ENCODE results near the gene DCC. TPM values are rescaled to one million over a fixed set of nuclear protein-coding genes. Genes with fewer than 3 reads are reported as not detected.
A peak's percentile ranks its signal among the peaks of the same experiment; 100 is the strongest.

The DCC gene
- total and polyA plus RNA-seq, 2 of the 8 experiments (the other 6 are each of a cell fraction or from before 2014, with no cell fraction given) = 0.14 to 1.4 TPM

- no peak overlapping the region for H2BK120ac ChIP-seq (replicated peaks; ENCODE audit: low read depth, low read length)
- POLR2A ChIA-PET (ENCODE audit: partially characterized antibody) = no interaction called here
- H3K79me1 ChIP-seq (ENCODE audit: low read depth, low read length) = no peaks in the 10 kb centered on the region
- H2BK5ac ChIP-seq (ENCODE audit: low read depth, low read length) = no peak overlapping the region
- no peaks in the 10 kb centered on the region for H3K9me3 ChIP-seq (ENCODE audit: insufficient read depth in 2 of 2, low read depth in 1 of 2, low read length in 1 of 2)
- no peak overlapping the region for H3K23ac ChIP-seq (ENCODE audit: insufficient read length)
- H3K27ac ChIP-seq (ENCODE audit: low read depth, low read length) = no peak overlapping the region
- no peak overlapping the region for H3K18ac ChIP-seq (ENCODE audit: extremely low read depth, low read length)
- H3K56ac ChIP-seq (replicated peaks; ENCODE audit: insufficient read length, low read depth, low read length) = no peak overlapping the region
- no peak overlapping the region for H4K91ac ChIP-seq (replicated peaks; ENCODE audit: insufficient read length, low read length)
- no peak overlapping the region for H2AK5ac ChIP-seq (ENCODE audit: low read depth, low read length)
- 93% methylated on average over 4 of the region's 4 CpGs; no CpG with 5 or more reads in 1 of the 2 experiments for WGBS, 2 experiments (ENCODE audit: extremely low coverage in 1 of 2, insufficient coverage in 1 of 2, insufficient read length in 1 of 2, insufficient replicate concordance in 2 of 2, low coverage in 1 of 2, low lambda C conversion rate in 2 of 2, missing lambda C conversion rate in 1 of 2)
- H4K5ac ChIP-seq (ENCODE audit: insufficient read length, low read depth, low read length) = no peak overlapping the region
- H2BK20ac ChIP-seq (ENCODE audit: low read length) = no peak overlapping the region
- no peaks in the 10 kb centered on the region; the same call in 1 of the 2 replicates for H3K23me2 ChIP-seq (ENCODE audit: low read depth, low read length)
- H4K20me1 ChIP-seq (replicated peaks in 1 of 2; ENCODE audit: control insufficient read depth in 1 of 2, insufficient read depth in 2 of 2, low read length in 2 of 2) = no peaks in the 10 kb centered on the region
- H3K14ac ChIP-seq (ENCODE audit: insufficient read length) = no peak overlapping the region
- H3K36me3 ChIP-seq (ENCODE audit: control insufficient read depth in 2 of 4, insufficient read depth in 4 of 4, low read length in 3 of 4) = no peaks in the 10 kb centered on the region
- DNase-seq (ENCODE audit: low read depth in 1 of 2, low spot score in 2 of 2) (no peak), FAIRE-seq (no peak)
- H2BK15ac ChIP-seq (ENCODE audit: low read length) = no peak overlapping the region
- H3K9ac ChIP-seq (replicated peaks in 1 of 4; ENCODE audit: extremely low read depth in 1 of 4, low read depth in 3 of 4, low read length in 3 of 4) = no peak overlapping the region
- no peak overlapping the region for H3K4ac ChIP-seq (replicated peaks; ENCODE audit: insufficient read length, low read depth, low read length)
- H3K4me1 ChIP-seq (replicated peaks in 1 of 4; ENCODE audit: control insufficient read depth in 3 of 4, insufficient read depth in 4 of 4, low read length in 3 of 4) = no peaks in the 10 kb centered on the region
- H2AFZ ChIP-seq (ENCODE audit: low read length) = peak overlapping the region; percentile 53; the same call in 1 of the 2 replicates
- CTCF ChIA-PET (ENCODE audit: partially characterized antibody) = interaction anchor here (0.9 to 1.8 kb wide), 3 partner anchors 14 to 556 kb away, joined by 3 to 5 read pairs (median 4); no protein-coding TSS in a partner anchor
- H3K4me2 ChIP-seq (ENCODE audit: insufficient read depth in 1 of 2, low read depth in 2 of 2, low read length in 2 of 2) = no peak overlapping the region
- H4K8ac ChIP-seq (ENCODE audit: extremely low read depth, insufficient read depth, low read length) = no peak overlapping the region
- no peaks in the 10 kb centered on the region for H3K27me3 ChIP-seq (replicated peaks in 1 of 4; ENCODE audit: control insufficient read depth in 3 of 4, extremely low read depth in 1 of 4, insufficient read depth in 3 of 4, low read length in 3 of 4)
- H3K79me2 ChIP-seq (ENCODE audit: control insufficient read depth in 1 of 2, insufficient read depth in 2 of 2, low read length in 2 of 2) = no peaks in the 10 kb centered on the region
- H2BK12ac ChIP-seq (ENCODE audit: low read depth, low read length) = no peak overlapping the region
- no peak overlapping the region; a peak in 1 of 8 replicates for H3K4me3 ChIP-seq (ENCODE audit: extremely low read depth in 1 of 4, insufficient read depth in 2 of 4, low read depth in 3 of 4, low read length in 4 of 4)
- TF ChIP-seq RFX5 (IDR thresholded peaks at IDR 0.05; ENCODE audit: borderline replicate concordance, low read depth, low read length) (no peak), CEBPB (IDR thresholded peaks at IDR 0.05; ENCODE audit: low read depth, low read length) (peak; percentile 77)
These were observed 111.3 kb downstream of the DCC start for GRCh38 chr18:52451256-52451655.

Measured in H1 (cell line).